KMS-11 (cell line): ENCODE data around the gene NKX3-2.

Experiments used
- H2AFZ ChIP-seq: fragments of 200-600 bp; sonication (generic); 2 replicates; pipeline ENCODE4 v1.6.1; 2016; ENCODE audit warnings: antibody characterized with exemption, mixed run types, low read depth
- H3K27ac ChIP-seq: fragments of 200-600 bp; sonication (generic); 2 replicates; pipeline ENCODE4 v1.6.1; 2016; ENCODE audit warnings: mild to moderate bottlenecking, mixed run types
- H3K27me3 ChIP-seq: fragments of 200-600 bp; sonication (generic); 2 replicates; pipeline ENCODE4 v1.6.1; 2017; ENCODE audit warnings: mild to moderate bottlenecking, low read depth, mixed run types, moderate library complexity; ENCODE audit not compliant: insufficient read depth
- H3K36me3 ChIP-seq: fragments of 200-600 bp; sonication (generic); 2 replicates; pipeline ENCODE4 v1.6.1; 2017; ENCODE audit warnings: mild to moderate bottlenecking, mixed run types; ENCODE audit not compliant: insufficient read depth
- H3K4me1 ChIP-seq: fragments of 200-600 bp; sonication (generic); 2 replicates; pipeline ENCODE4 v1.6.1; 2016; ENCODE audit warnings: mild to moderate bottlenecking, low read depth, mixed run types; ENCODE audit not compliant: poor library complexity, severe bottlenecking
- H3K4me2 ChIP-seq: fragments of 200-600 bp; sonication (generic); 2 replicates; pipeline ENCODE4 v1.7.0; 2016; ENCODE audit warnings: mild to moderate bottlenecking, mixed run types
- H3K4me3 ChIP-seq: fragments of 200-600 bp; sonication (generic); IDR thresholded peaks from 2 replicates; pipeline ENCODE4 v1.6.1; 2017; ENCODE audit warnings: low read depth, low read length, mixed read lengths; ENCODE audit not compliant: insufficient read depth
- H3K79me2 ChIP-seq: fragments of 200-600 bp; sonication (generic); 2 replicates; pipeline ENCODE4 v1.6.1; 2016; ENCODE audit warnings: low read depth, mixed run types; ENCODE audit not compliant: insufficient read depth
- H3K9ac ChIP-seq: fragments of 200-600 bp; sonication (generic); 2 replicates; pipeline ENCODE4 v1.6.1; 2016; ENCODE audit warnings: mild to moderate bottlenecking, mixed run types
- H4K20me1 ChIP-seq: fragments of 200-600 bp; sonication (generic); 2 replicates; pipeline ENCODE4 v1.6.1; 2016; ENCODE audit warnings: mild to moderate bottlenecking, mixed run types; ENCODE audit not compliant: insufficient read depth
- CTCF ChIP-seq: fragments of 200-600 bp; sonication (generic); conservative IDR thresholded peaks from 2 replicates; pipeline ENCODE4 v1.6.1; 2017; ENCODE audit warnings: low read depth, mild to moderate bottlenecking, antibody characterized with exemption, low read length, moderate library complexity, mixed read lengths

Gene NKX3-2

GRCh38 chr4:13535708-13536361 is 8.5 kb downstream of the NKX3-2 start:
- Histone ChIP-seq H3K4me3 (no peak overlapping the region), H3K4me1 (no peaks in the 10 kb centered on the region), H3K27ac (no peak overlapping the region), H3K36me3 (no peaks in the 10 kb centered on the region), H3K4me2 (no peak overlapping the region), H2AFZ (no peak overlapping the region), H3K9ac (no peak overlapping the region), H3K79me2 (no peaks in the 10 kb centered on the region), H3K27me3 (no peaks in the 10 kb centered on the region), H4K20me1 (no peaks in the 10 kb centered on the region)
- no peak for TF ChIP-seq CTCF

GRCh38 chr4:13535118-13535517 is 9.2 kb downstream of the NKX3-2 start:
- H3K79me2 ChIP-seq: no peaks in the 10 kb centered on the region
- no peak overlapping the region for H3K4me2 ChIP-seq
- no peak overlapping the region for H2AFZ ChIP-seq
- no peaks in the 10 kb centered on the region for H4K20me1 ChIP-seq
- H3K4me1 ChIP-seq: no peaks in the 10 kb centered on the region
- no peaks in the 10 kb centered on the region for H3K27me3 ChIP-seq
- no peak overlapping the region for H3K27ac ChIP-seq
- H3K9ac ChIP-seq: no peak overlapping the region
- no peaks in the 10 kb centered on the region for H3K36me3 ChIP-seq
- TF ChIP-seq CTCF: no peak
- no peak overlapping the region for H3K4me3 ChIP-seq

GRCh38 chr4:13534344-13535063 is 9.8 kb downstream of the NKX3-2 start:
- Histone ChIP-seq H3K27me3 (no peaks in the 10 kb centered on the region), H4K20me1 (no peaks in the 10 kb centered on the region), H3K27ac (no peak overlapping the region), H3K79me2 (no peaks in the 10 kb centered on the region), H3K4me2 (no peak overlapping the region), H3K9ac (no peak overlapping the region), H3K4me3 (no peak overlapping the region), H3K36me3 (no peaks in the 10 kb centered on the region), H3K4me1 (no peaks in the 10 kb centered on the region), H2AFZ (no peak overlapping the region)
- no peak for TF ChIP-seq CTCF

- Histone ChIP-seq H3K36me3 (no peaks in the 10 kb centered on the region), H3K79me2 (no peaks in the 10 kb centered on the region), H3K4me2 (no peak overlapping the region), H3K4me1 (peaks cover 2% of the 10 kb centered on the region), H3K27me3 (no peaks in the 10 kb centered on the region), H3K27ac (no peak overlapping the region), H3K4me3 (no peak overlapping the region), H4K20me1 (no peaks in the 10 kb centered on the region), H3K9ac (no peak overlapping the region), H2AFZ (no peak overlapping the region)
- TF ChIP-seq CTCF: no peak
These were observed 10.5 kb downstream of the NKX3-2 start for GRCh38 chr4:13533670-13534343.
